ENCODE results near the gene HOXC10.

HOXC10 gene

GRCh38 chr12:54019924-54020590 is 35.1 kb downstream of the HOXC10 start:
- no peak for TF ChIP-seq CTCF (IDR thresholded peaks at IDR 0.05; ENCODE audit: insufficient read depth, low read length, missing control alignments)
- ChIA-PET CTCF (interaction anchor here (5.8 to 23.4 kb wide), 3 partner anchors 12 to 178 kb away, joined by 55 to 908 read pairs (median 385); partner anchors contain the start of genes HOXC5, HOXC8, HOXC9 and SMUG1), POLR2A (interaction anchor here (1.8 kb wide), 1 partner anchor 11 kb away, joined by 7 read pairs; the partner anchor contains the start of gene HOXC8)
- no peak for DNase-seq (ENCODE audit: low read depth, low spot score)
- peak overlapping the region; percentile 88 for H3K4me3 ChIP-seq (ENCODE audit: low read depth, low read length)

GRCh38 chr12:54020591-54021405 is 35.9 kb downstream of the HOXC10 start:
- peak overlapping the region; percentile 88 for H3K4me3 ChIP-seq (ENCODE audit: low read depth, low read length)
- ChIA-PET POLR2A (interaction anchor here (1.8 kb wide), 1 partner anchor 12 kb away, joined by 7 read pairs; the partner anchor contains the start of gene HOXC8), CTCF (interaction anchor here (1.0 to 23.4 kb wide), 6 partner anchors 11 to 194 kb away, joined by 3 to 908 read pairs (median 50); partner anchors contain the start of genes HOXC5, HOXC8, HOXC9 and SMUG1)
- DNase-seq (ENCODE audit: low read depth, low spot score), result no peak
- no peak for TF ChIP-seq CTCF (IDR thresholded peaks at IDR 0.05; ENCODE audit: insufficient read depth, low read length, missing control alignments)

- DNase-seq (ENCODE audit: low read depth, low spot score), result no peak
- peak overlapping the region; percentile 88 for H3K4me3 ChIP-seq (ENCODE audit: low read depth, low read length)
- CTCF ChIA-PET, result interaction anchor here (1.0 to 23.4 kb wide), 7 partner anchors 11 to 193 kb away, joined by 3 to 908 read pairs (median 44); partner anchors contain the start of genes HOXC5, HOXC8, HOXC9 and SMUG1
- TF ChIP-seq CTCF (IDR thresholded peaks at IDR 0.05; ENCODE audit: insufficient read depth, low read length, missing control alignments), result peak; percentile 25
- POLR2A ChIA-PET, result interaction anchor here (0.8 to 1.8 kb wide), 2 partner anchors 13 kb away, joined by 5 to 7 read pairs; partner anchors contain the start of gene HOXC8
These were observed 36.6 kb downstream of the HOXC10 start for GRCh38 chr12:54021432-54022013.

GRCh38 chr12:54022960-54023884 is 38.3 kb downstream of the HOXC10 start:
- no peak for DNase-seq (ENCODE audit: low read depth, low spot score)
- CTCF ChIA-PET, result interaction anchor here (0.8 to 23.4 kb wide), 9 partner anchors 9 to 356 kb away, joined by 3 to 908 read pairs (median 16); partner anchors contain the start of genes HOXC10, HOXC5, HOXC8 and HOXC9

More at GRCh38 chr12:54022960-54023884, 38.3 kb downstream of the HOXC10 start:
- TF ChIP-seq CTCF (IDR thresholded peaks at IDR 0.05; ENCODE audit: insufficient read depth, low read length, missing control alignments), result no peak
- peak overlapping the region; percentile 55 for H3K4me3 ChIP-seq (ENCODE audit: low read depth, low read length)
- POLR2A ChIA-PET, result interaction anchor here (0.7 to 3.0 kb wide), 7 partner anchors 9 to 743 kb away, joined by 3 to 23 read pairs (median 5); partner anchors contain the start of genes HOXC10, HOXC5, HOXC8 and HOXC9

All from AG04449 (cell line).